ENCODE data around the gene RFX4.

The RFX4 gene

DNA sequence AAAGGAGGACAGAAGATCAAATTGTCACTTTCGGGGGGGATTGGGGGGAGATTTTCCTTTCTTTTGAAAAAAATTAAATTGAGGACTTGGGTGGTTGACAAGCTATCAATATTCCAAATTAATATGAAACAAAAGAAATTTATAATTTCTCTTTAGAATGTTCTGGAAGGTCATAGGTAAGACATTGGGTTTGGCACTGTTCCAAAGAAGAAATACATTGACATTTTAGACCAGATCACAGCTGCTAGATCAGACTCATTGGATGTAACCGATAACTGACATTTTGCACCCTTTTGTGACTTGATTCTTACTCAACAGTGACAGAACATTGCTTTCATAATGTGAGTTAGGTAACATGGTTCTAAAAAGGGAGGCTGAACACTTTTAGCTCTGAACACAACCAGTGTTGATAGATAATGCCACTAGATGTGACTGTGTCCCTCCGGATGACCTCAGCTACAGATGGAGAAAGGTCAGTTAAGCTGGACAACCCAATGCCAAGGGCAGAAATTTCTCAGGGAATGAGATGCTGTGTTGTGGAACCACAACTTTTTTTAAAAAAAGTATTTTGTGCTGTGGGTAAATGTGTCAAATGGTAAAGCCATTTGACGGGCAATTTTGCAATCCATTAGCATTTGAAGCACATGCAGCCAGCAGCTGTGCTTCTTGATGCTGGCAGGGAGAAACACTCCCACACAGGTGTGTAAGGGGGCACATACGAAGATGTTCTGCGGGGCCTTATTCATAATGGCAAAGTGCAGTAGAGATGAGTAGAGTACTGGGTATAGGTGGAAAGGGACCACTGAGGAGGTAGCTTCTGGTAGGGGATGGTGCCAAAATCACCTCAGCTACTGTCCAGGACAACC lies 62.9 kb downstream of the RFX4 start:
- Mint-ChIP-seq H3K27ac (no peak overlapping the region), H3K4me3 (no peak overlapping the region), H3K36me3 (ENCODE audit: low read depth) (no peaks in the 10 kb centered on the region), H3K9me3 (no peaks in the 10 kb centered on the region), H3K4me1 (ENCODE audit: low read depth) (no peaks in the 10 kb centered on the region), H3K27me3 (peaks cover 13% of the 10 kb centered on the region)
- intact Hi-C loops (cut with micrococcal nuclease), result no loop called here

DNA sequence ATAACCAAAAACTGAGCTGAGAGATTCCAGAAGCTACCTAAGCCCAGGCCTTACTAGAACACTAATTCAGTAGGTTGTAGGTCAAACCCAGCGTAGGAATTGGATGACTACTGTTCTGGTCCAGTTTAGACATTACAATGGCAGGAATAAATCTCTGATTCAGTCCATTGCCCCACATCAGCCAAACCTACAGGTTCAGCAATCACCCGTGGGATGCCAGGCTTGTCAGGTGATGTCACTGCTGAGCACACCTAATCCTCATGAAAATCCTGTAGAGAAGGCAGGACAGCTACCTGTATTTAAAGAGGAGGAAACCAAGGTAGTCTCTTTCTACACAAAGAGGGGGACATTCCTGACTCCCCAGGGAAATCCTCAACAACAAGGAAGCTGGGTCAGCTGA lies 63.7 kb downstream of the RFX4 start:
- intact Hi-C loops (cut with micrococcal nuclease), result no loop called here

DNA sequence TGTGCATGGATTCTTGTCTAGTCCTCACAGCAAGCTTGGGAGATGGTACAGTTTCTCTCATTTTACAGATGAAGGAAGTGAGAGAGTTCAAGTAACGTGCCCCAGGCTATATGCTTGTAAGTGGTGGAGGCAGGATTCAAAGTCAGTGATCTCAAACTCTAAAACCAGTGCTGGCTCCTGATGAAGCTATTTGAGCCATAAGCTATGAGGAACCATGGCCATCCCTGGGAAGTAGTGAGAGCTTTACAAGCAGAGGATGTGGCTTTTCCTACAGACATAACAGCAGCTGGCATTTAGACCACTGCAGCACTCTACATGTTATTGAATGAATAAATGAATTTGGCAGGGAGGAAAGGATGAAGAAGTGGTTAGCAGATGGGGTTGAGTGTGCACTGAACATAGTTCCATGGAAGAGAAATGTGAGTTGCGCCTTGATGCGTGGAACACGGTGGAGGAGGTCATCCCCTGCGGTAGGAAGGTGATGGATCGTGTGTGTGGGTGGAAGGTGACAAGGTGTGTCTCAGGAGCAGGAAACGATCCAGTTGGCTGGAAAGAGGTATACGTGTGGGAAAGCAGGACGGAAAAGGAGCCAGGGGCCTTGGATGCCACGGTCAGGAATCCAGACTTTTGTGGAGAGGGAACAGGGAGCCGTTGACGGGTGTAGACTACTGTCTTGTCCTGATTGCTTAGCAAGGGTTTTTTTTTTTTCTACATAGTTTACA lies 65.2 kb downstream of the RFX4 start:
- peaks cover 14% of the 10 kb centered on the region for H3K27me3 Mint-ChIP-seq
- no peaks in the 10 kb centered on the region for H3K4me1 Mint-ChIP-seq (ENCODE audit: low read depth)
- no peaks in the 10 kb centered on the region for H3K9me3 Mint-ChIP-seq
- no peak overlapping the region for H3K27ac Mint-ChIP-seq
- no peaks in the 10 kb centered on the region for H3K36me3 Mint-ChIP-seq (ENCODE audit: low read depth)
- intact Hi-C loops (cut with micrococcal nuclease), result no loop called here
- no peak overlapping the region for H3K4me3 Mint-ChIP-seq

More for the DNA sequence above, 63.7 kb downstream of the RFX4 start:
- Mint-ChIP-seq H3K36me3 (ENCODE audit: low read depth) (no peaks in the 10 kb centered on the region), H3K4me1 (ENCODE audit: low read depth) (no peaks in the 10 kb centered on the region), H3K4me3 (no peak overlapping the region), H3K27ac (no peak overlapping the region), H3K9me3 (no peaks in the 10 kb centered on the region), H3K27me3 (peaks cover 14% of the 10 kb centered on the region)

DNA sequence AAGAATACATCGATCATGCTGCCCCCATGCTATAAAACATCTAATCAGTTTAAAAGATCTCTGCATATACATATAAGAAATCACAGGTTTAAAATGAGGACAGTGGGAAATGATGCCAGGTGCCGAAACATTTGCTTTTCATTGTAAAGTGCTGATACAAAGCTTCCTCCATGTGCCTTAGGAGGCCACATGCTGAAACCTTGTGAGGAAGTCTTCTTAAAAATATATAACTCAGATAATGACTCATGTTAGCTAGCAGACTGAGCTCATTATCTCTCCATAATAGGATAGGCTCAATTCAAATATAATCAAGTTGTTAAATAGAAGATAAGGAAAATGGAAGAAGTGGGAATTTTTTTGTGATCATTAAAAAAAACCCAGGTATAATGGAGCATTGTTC lies 65.9 kb downstream of the RFX4 start:
- no peak overlapping the region for H3K27ac Mint-ChIP-seq
- H3K36me3 Mint-ChIP-seq (ENCODE audit: low read depth), result no peaks in the 10 kb centered on the region
- H3K27me3 Mint-ChIP-seq, result peaks cover 12% of the 10 kb centered on the region
- no peaks in the 10 kb centered on the region for H3K4me1 Mint-ChIP-seq (ENCODE audit: low read depth)
- H3K4me3 Mint-ChIP-seq, result no peak overlapping the region
- intact Hi-C loops (cut with micrococcal nuclease), result no loop called here
- H3K9me3 Mint-ChIP-seq, result no peaks in the 10 kb centered on the region

DNA sequence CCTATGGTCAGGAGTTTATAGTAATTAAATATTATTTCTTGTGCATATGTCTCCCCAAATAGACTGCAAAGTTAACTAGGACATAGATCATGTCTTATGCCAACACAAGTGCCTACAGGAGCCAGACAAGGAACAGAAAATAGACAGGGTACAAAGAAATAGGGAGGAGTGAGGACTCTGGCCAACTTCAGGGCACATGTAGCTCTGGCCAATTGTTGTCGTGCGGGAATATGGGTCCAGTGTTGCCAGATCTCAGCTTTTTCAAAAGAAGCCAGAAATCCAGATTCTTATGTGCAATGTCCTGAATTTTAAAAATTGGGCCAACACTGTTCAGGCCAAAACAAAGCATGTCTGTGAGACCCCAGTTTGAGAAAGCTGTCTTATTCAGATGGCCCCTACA lies 68.7 kb downstream of the RFX4 start:
- H3K9me3 Mint-ChIP-seq, result no peaks in the 10 kb centered on the region
- H3K4me1 Mint-ChIP-seq (ENCODE audit: low read depth), result no peaks in the 10 kb centered on the region
- no peak overlapping the region for H3K27ac Mint-ChIP-seq
- no peak overlapping the region for H3K4me3 Mint-ChIP-seq
- H3K27me3 Mint-ChIP-seq, result peaks cover 17% of the 10 kb centered on the region
- intact Hi-C loops (cut with micrococcal nuclease), result no loop called here
- H3K36me3 Mint-ChIP-seq (ENCODE audit: low read depth), result no peaks in the 10 kb centered on the region

DNA sequence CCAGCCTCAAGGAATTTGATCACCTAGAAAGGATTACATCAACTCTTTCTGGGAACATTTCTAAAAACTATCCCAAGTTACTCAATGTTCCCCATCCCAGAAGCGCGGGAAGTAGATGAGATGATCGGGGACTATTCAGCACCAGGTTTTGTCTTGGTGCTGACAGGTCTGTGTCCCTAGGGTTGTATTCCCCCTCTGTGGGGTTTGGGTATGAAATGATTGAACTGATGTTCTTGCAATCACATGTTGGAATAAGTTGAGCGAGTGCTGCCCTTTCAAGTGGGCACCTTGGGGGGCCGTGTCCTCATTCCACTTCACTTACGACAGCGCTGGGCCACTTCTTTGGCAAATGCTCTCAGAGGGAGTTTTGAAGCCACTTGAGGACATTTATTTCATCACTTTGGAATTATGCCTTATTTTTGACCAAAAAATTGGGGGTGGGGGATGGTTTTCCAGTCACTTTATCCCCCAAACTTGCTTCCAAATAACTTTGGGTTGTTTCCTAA lies 69.8 kb downstream of the RFX4 start:
- peaks cover 21% of the 10 kb centered on the region for H3K27me3 Mint-ChIP-seq
- no peak overlapping the region for H3K27ac Mint-ChIP-seq
- H3K36me3 Mint-ChIP-seq (ENCODE audit: low read depth), result no peaks in the 10 kb centered on the region
- H3K4me1 Mint-ChIP-seq (ENCODE audit: low read depth), result no peaks in the 10 kb centered on the region
- no peak overlapping the region for H3K4me3 Mint-ChIP-seq
- intact Hi-C loops (cut with micrococcal nuclease), result no loop called here
- H3K9me3 Mint-ChIP-seq, result no peaks in the 10 kb centered on the region

DNA sequence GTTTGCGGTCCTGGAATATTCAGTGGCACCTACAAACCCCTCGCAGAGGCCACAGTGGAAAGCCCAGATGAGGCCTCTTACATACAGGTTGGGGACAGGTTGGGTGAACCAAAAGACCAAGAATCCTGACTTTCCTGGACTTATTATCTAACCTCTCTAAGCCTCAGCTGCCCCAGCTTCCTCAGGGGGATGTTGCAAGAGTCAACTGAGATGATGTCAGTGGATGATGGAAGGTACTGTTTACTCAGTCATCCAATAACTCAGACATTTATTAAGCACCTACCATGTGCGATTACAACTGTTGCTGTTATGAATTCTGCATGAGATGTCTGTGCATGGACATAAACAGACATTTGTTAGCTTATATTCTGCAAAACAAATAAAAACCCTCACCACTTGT lies 72.8 kb downstream of the RFX4 start:
- intact Hi-C loops (cut with micrococcal nuclease), result no loop called here
- Mint-ChIP-seq H3K4me3 (no peak overlapping the region), H3K9me3 (peaks cover 7% of the 10 kb centered on the region), H3K27ac (no peak overlapping the region), H3K36me3 (ENCODE audit: low read depth) (no peaks in the 10 kb centered on the region), H3K27me3 (peaks cover 23% of the 10 kb centered on the region), H3K4me1 (ENCODE audit: low read depth) (no peaks in the 10 kb centered on the region)

DNA sequence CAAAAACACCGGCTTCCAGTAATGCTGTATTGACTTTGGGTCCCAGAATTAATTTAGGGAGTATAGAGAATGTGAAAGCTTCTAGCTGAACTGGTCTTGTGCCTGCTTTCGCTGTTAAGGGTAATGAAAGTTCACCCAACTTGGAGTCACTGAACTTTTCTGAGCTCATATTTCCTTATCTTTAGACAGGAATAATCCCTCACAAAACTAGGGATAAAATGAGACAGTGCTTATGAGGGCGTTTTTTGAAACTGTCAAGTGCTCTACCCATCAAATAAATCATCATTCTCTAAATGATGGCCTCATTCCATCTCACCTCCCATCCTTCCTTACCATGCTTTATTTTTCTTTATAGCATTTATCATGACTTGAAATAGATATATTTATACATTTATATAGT lies 74.7 kb downstream of the RFX4 start:
- no peak overlapping the region for H3K27ac Mint-ChIP-seq
- no peak overlapping the region for H3K4me3 Mint-ChIP-seq
- intact Hi-C loops (cut with micrococcal nuclease), result no loop called here
- no peaks in the 10 kb centered on the region for H3K4me1 Mint-ChIP-seq (ENCODE audit: low read depth)
- H3K9me3 Mint-ChIP-seq, result peaks cover 26% of the 10 kb centered on the region
- peaks cover 21% of the 10 kb centered on the region for H3K27me3 Mint-ChIP-seq
- H3K36me3 Mint-ChIP-seq (ENCODE audit: low read depth), result no peaks in the 10 kb centered on the region

DNA sequence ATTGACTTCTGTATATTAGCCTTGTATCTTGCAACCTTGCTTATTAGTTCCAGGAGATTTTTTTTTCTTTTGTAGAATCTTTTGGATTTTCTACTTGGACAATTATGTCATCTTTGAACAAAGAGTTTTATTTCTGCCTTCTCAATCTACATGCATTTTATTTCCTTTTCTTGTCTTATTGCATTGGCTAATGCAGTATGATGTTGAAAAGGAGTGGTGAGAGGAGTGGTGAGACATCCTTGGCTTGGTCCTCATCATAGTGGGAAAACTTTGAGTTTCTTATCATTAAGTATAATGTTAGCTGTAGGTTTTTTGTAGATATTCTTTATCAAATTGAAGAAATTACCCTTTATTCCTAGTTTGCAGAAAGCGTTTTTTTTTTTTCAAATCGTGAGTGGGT lies 80.6 kb downstream of the RFX4 start:
- H3K4me1 Mint-ChIP-seq (ENCODE audit: low read depth), result no peaks in the 10 kb centered on the region
- intact Hi-C loops (cut with micrococcal nuclease), result no loop called here

DNA sequence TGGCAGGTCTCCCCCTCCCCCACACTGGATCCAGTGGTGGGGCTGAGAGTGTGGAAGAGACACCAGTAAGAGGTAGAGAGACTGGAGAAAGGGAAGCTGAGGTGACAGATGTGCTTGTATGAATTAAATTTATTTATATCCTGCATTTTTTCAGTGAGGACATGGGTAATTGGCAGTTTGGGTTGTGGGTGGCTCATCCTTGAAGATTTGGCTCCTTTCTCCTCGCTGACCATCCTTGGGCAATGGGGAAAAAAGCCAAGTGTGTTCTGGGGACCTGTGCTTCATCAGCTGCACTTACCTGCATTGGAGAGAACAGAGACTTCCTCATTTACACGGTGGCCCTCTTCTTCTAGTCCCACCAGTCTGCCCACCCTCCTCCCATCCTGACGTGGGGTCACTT lies 86.4 kb downstream of the RFX4 start:
- Mint-ChIP-seq H3K27me3 (peaks cover 23% of the 10 kb centered on the region), H3K36me3 (ENCODE audit: low read depth) (no peaks in the 10 kb centered on the region), H3K4me1 (ENCODE audit: low read depth) (no peaks in the 10 kb centered on the region), H3K4me3 (no peak overlapping the region), H3K9me3 (peaks cover 7% of the 10 kb centered on the region), H3K27ac (no peak overlapping the region)
- intact Hi-C loops (cut with micrococcal nuclease), result no loop called here

More for the DNA sequence above, 80.6 kb downstream of the RFX4 start:
- Mint-ChIP-seq H3K4me3 (no peak overlapping the region), H3K27ac (no peak overlapping the region), H3K36me3 (ENCODE audit: low read depth) (no peaks in the 10 kb centered on the region), H3K9me3 (peaks cover 47% of the 10 kb centered on the region), H3K27me3 (peaks cover 10% of the 10 kb centered on the region)

DNA sequence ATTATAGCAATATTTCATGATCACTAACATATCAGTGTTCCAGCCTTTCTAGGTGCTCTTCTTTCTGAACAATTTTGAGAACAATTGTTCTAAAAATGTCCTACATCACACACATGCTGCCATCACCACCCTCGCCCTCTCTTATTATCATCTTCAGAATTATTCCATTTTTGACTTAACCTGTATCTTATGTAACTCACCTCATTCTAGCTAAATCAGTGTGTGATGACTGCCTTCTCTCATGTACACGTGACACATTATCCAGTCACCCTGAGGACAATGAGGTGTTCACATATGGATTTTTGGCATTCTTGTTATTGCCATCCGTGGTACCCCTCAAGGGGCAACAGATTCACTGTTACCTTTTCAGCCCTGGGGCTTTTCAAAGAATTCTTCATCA lies 87.3 kb downstream of the RFX4 start:
- no peak overlapping the region for H3K27ac Mint-ChIP-seq
- H3K4me1 Mint-ChIP-seq (ENCODE audit: low read depth), result no peaks in the 10 kb centered on the region
- no peaks in the 10 kb centered on the region for H3K9me3 Mint-ChIP-seq
- H3K4me3 Mint-ChIP-seq, result no peak overlapping the region
- peaks cover 23% of the 10 kb centered on the region for H3K27me3 Mint-ChIP-seq
- no peaks in the 10 kb centered on the region for H3K36me3 Mint-ChIP-seq (ENCODE audit: low read depth)
- intact Hi-C loops (cut with micrococcal nuclease), result no loop called here

DNA sequence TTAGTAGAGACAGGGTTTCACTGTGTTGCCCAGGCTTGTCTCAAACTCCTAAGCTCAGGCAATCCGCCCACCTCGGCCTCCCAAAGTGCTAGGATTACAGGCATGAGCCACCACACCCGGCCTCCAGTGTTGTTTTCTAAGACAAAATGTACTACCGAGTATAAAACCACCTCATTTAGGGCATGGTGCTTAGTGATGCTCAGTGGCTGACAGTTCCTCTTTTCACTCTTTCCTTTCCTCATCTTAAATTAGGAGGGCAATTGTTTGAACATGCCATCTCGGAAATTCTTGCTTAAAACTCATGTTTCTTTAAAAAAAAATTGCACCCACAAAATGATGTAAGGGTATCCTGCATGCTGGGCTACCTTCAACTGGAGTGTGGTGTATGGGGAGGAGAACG lies 89.0 kb downstream of the RFX4 start:
- H3K4me3 Mint-ChIP-seq, result no peak overlapping the region
- no peaks in the 10 kb centered on the region for H3K4me1 Mint-ChIP-seq (ENCODE audit: low read depth)
- H3K36me3 Mint-ChIP-seq (ENCODE audit: low read depth), result no peaks in the 10 kb centered on the region
- no peak overlapping the region for H3K27ac Mint-ChIP-seq
- H3K9me3 Mint-ChIP-seq, result no peaks in the 10 kb centered on the region
- intact Hi-C loops (cut with micrococcal nuclease), result no loop called here
- H3K27me3 Mint-ChIP-seq, result peaks cover 29% of the 10 kb centered on the region

DNA sequence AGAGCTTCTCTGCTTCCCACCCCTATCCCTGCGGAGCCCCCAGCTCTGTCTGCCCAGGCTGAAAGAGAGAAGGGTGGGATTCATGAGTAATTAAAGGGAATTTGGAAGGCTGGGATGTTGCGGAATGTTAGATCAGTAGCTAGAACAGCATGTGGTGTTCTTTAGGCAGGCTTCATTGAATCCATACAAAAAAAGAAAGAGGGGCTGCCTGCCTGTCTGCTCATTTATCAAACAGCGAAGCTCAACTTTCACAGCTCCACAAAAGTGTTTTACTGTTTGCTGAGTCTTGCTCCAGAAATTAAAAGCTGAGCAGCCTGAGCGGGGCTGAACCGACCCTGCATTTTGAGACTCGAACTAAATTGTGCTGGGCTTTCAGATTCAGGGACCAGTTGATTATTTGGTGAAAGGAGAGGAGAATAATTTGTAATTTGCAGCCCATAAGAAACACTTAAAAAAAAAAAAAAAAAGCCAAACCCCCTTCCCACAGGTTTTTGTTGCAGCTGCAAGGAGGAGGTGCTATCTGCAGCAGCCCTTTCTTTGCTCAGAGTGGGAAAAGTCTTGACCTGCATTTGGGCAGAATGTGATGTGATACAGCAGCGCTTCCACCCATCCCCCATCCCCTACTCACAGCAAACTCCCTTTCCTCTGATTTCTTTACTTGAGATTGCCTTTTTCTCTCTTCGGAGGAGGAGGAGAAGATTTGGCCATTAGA lies 89.7 kb downstream of the RFX4 start:
- Mint-ChIP-seq H3K4me3 (no peak overlapping the region), H3K27me3 (peaks cover 34% of the 10 kb centered on the region), H3K4me1 (ENCODE audit: low read depth) (no peaks in the 10 kb centered on the region), H3K36me3 (ENCODE audit: low read depth) (no peaks in the 10 kb centered on the region), H3K27ac (no peak overlapping the region), H3K9me3 (no peaks in the 10 kb centered on the region)
- intact Hi-C loops (cut with micrococcal nuclease), result no loop called here

DNA sequence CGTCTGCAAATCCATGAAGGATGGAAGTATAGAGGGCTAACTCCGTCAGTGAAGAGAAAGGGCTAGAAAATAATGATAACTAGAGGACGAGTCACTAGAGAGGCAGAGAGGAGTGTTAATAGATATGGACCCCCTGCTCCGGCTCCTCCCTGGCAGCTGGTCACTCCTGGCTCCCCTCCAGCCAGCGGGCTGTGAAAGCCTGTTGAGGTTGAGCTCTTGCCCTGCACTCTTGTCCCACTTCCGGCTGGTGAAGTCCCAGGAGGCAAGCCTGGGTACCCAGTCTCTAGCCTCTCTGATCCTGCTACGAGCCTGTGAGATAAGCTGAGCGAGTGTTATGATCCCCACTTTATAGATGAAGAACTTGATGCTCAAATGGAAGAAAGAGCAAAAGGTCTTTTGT lies 90.3 kb downstream of the RFX4 start:
- Mint-ChIP-seq H3K9me3 (no peaks in the 10 kb centered on the region), H3K27ac (no peak overlapping the region), H3K36me3 (ENCODE audit: low read depth) (no peaks in the 10 kb centered on the region), H3K27me3 (peaks cover 35% of the 10 kb centered on the region), H3K4me3 (no peak overlapping the region), H3K4me1 (ENCODE audit: low read depth) (no peaks in the 10 kb centered on the region)
- intact Hi-C loops (cut with micrococcal nuclease), result no loop called here

All from dendritic cell treated with granulocyte-macrophage colony-stimulating factor and Interleukin-4, amounts not matched to agents 40 ng/mL and 50 ng/mL, for 4 days (primary cell).